Endothelial cell (in vitro differentiated cells): ENCODE results near the gene NID2. TPM values are rescaled to one million over a fixed set of nuclear protein-coding genes. Genes with fewer than 3 reads are reported as not detected.
A peak's percentile ranks its signal among the peaks of the same experiment; 100 is the strongest.

Source experiments
- DNase-seq: peaks from one replicate; pipeline ENCODE4 v3.0.0; 2021; ENCODE audit warnings: low spot score
- H3K27ac Mint-ChIP-seq: one replicate; pipeline ENCODE4 v1.8.0; 2021; ENCODE audit warnings: mixed read lengths, inconsistent platforms; ENCODE audit not compliant: unreplicated experiment
- H3K27me3 Mint-ChIP-seq: one replicate; pipeline ENCODE4 v1.8.0; 2021; ENCODE audit warnings: mild to moderate bottlenecking, moderate library complexity, mixed read lengths, inconsistent platforms; ENCODE audit not compliant: unreplicated experiment
- H3K36me3 Mint-ChIP-seq: one replicate; pipeline ENCODE4 v1.8.0; 2021; ENCODE audit warnings: mild to moderate bottlenecking, low read depth, mixed read lengths, inconsistent platforms; ENCODE audit not compliant: unreplicated experiment
- H3K4me1 Mint-ChIP-seq: one replicate; pipeline ENCODE4 v1.8.0; 2021; ENCODE audit warnings: mild to moderate bottlenecking, mixed read lengths, inconsistent platforms; ENCODE audit not compliant: unreplicated experiment
- H3K4me3 Mint-ChIP-seq: one replicate; pipeline ENCODE4 v1.8.0; 2021; ENCODE audit warnings: mild to moderate bottlenecking, mixed read lengths, inconsistent platforms; ENCODE audit not compliant: unreplicated experiment
- H3K9me3 Mint-ChIP-seq: one replicate; pipeline ENCODE4 v1.8.0; 2021; ENCODE audit warnings: mixed read lengths, inconsistent platforms; ENCODE audit not compliant: unreplicated experiment
- CTCF ChIP-seq: fragments of 200-600 bp; sonication (generic); IDR thresholded peaks from one replicate; pipeline ENCODE4 v1.5.0; 2021; ENCODE audit warnings: antibody characterized with exemption; ENCODE audit not compliant: unreplicated experiment
- total RNA-seq: library from RNA; stranded (reverse); fragmentation: NEBNext Ultra II Directional; extraction: Animal tissue kit (Norgen Biotek cat#: 25700); gene quantifications from one replicate; pipeline ENCODE4 v1.2.1, GENCODE V29; 2021; ENCODE audit not compliant: unreplicated experiment

Gene NID2
- total RNA-seq, 1 donor from 2014 or later, result 80.8 TPM

- DNase-seq, result no peak
- peaks cover 2% of the 10 kb centered on the region for H3K4me1 Mint-ChIP-seq
- no peak overlapping the region for H3K27ac Mint-ChIP-seq
- H3K9me3 Mint-ChIP-seq, result no peaks in the 10 kb centered on the region
- H3K36me3 Mint-ChIP-seq, result peaks cover 24% of the 10 kb centered on the region
- H3K27me3 Mint-ChIP-seq, result no peaks in the 10 kb centered on the region
- TF ChIP-seq CTCF, result no peak
- peak overlapping the region; percentile 47 for H3K4me3 Mint-ChIP-seq
These were observed 66.3 kb downstream of the NID2 start for GRCh38 chr14:52002542-52002941.

GRCh38 chr14:52000696-52001095 lies 68.2 kb downstream of the NID2 start:
- H3K36me3 Mint-ChIP-seq, result peaks cover 18% of the 10 kb centered on the region
- peaks cover 2% of the 10 kb centered on the region for H3K4me1 Mint-ChIP-seq

GRCh38 chr14:52000019-52000582 lies 68.8 kb downstream of the NID2 start:
- TF ChIP-seq CTCF, result no peak
- no peaks in the 10 kb centered on the region for H3K27me3 Mint-ChIP-seq
- no peaks in the 10 kb centered on the region for H3K9me3 Mint-ChIP-seq
- H3K4me1 Mint-ChIP-seq, result peaks cover 2% of the 10 kb centered on the region
- no peak overlapping the region for H3K27ac Mint-ChIP-seq
- H3K36me3 Mint-ChIP-seq, result peaks cover 12% of the 10 kb centered on the region
- DNase-seq, result no peak
- no peak overlapping the region for H3K4me3 Mint-ChIP-seq

More at GRCh38 chr14:52000696-52001095, 68.2 kb downstream of the NID2 start:
- DNase-seq, result no peak
- H3K27ac Mint-ChIP-seq, result no peak overlapping the region
- no peak overlapping the region for H3K4me3 Mint-ChIP-seq
- TF ChIP-seq CTCF, result no peak
- no peaks in the 10 kb centered on the region for H3K9me3 Mint-ChIP-seq
- H3K27me3 Mint-ChIP-seq, result no peaks in the 10 kb centered on the region

- H3K9me3 Mint-ChIP-seq, result no peaks in the 10 kb centered on the region
- no peak for TF ChIP-seq CTCF
- no peak overlapping the region for H3K4me3 Mint-ChIP-seq
- no peak overlapping the region for H3K27ac Mint-ChIP-seq
- DNase-seq, result no peak
- H3K36me3 Mint-ChIP-seq, result peaks cover 15% of the 10 kb centered on the region
- no peaks in the 10 kb centered on the region for H3K27me3 Mint-ChIP-seq
- H3K4me1 Mint-ChIP-seq, result peaks cover 6% of the 10 kb centered on the region
These were observed 69.8 kb downstream of the NID2 start for GRCh38 chr14:51999084-51999483.

- Mint-ChIP-seq H3K36me3 (peaks cover 15% of the 10 kb centered on the region), H3K27ac (no peak overlapping the region), H3K27me3 (no peaks in the 10 kb centered on the region), H3K4me3 (no peak overlapping the region), H3K9me3 (no peaks in the 10 kb centered on the region), H3K4me1 (peaks cover 6% of the 10 kb centered on the region)
- no peak for TF ChIP-seq CTCF
- DNase-seq, result no peak
These were observed 70.5 kb downstream of the NID2 start for GRCh38 chr14:51998348-51998747.
